ENCODE data around the gene DUSP3. TPM values are rescaled to one million over a fixed set of nuclear protein-coding genes. Genes with fewer than 3 reads are reported as not detected.

Gene DUSP3
- total and polyA plus RNA-seq, 7 donors: 90.1 to 253 (median 208) TPM

DNA sequence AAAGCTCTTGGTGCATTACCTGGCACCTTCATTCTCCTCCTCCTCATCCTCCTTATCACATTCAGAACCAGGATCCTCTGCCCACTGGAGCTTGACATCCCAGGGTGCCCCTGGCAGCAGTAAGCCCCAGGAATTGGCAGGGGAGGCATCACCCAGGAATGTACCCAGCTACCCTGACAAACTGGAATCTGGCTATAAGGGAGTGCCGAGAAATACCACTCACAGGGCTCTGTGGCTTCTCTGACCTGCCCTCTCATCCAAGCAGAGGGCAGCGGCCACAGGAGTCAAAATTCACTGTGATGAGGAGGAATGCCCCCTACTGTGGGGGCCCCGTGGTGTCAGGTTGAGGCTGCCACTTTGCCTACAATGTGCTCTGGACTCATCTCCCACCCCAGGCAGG lies 34.6 kb upstream of the DUSP3 start:
- H3K4me1 ChIP-seq: no peaks in the 10 kb centered on the region
- WGBS, 3 donors: 79 to 95% (median 94%) methylated on average over 3 of the region's 3 CpGs
- no peaks in the 10 kb centered on the region for H3K27me3 ChIP-seq (ENCODE audit: insufficient read depth in 3 of 3, low read length in 2 of 3)
- TF ChIP-seq, protein P1, sequence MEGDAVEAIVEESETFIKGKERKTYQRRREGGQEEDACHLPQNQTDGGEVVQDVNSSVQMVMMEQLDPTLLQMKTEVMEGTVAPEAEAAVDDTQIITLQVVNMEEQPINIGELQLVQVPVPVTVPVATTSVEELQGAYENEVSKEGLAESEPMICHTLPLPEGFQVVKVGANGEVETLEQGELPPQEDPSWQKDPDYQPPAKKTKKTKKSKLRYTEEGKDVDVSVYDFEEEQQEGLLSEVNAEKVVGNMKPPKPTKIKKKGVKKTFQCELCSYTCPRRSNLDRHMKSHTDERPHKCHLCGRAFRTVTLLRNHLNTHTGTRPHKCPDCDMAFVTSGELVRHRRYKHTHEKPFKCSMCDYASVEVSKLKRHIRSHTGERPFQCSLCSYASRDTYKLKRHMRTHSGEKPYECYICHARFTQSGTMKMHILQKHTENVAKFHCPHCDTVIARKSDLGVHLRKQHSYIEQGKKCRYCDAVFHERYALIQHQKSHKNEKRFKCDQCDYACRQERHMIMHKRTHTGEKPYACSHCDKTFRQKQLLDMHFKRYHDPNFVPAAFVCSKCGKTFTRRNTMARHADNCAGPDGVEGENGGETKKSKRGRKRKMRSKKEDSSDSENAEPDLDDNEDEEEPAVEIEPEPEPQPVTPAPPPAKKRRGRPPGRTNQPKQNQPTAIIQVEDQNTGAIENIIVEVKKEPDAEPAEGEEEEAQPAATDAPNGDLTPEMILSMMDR (IDR thresholded peaks at IDR 0.05): no peak
- H3K27ac ChIP-seq: no peak overlapping the region
- H3K9me3 ChIP-seq: no peaks in the 10 kb centered on the region
- no peak for ATAC-seq
- DNase-seq: no peak
- no peak overlapping the region for H3K4me3 ChIP-seq
- intact Hi-C loops (cut with DNase I): no loop called here
- peaks cover 0 to 22% of the 10 kb centered on the region in 2 donors for H3K36me3 ChIP-seq (ENCODE audit: insufficient read depth in 1 of 2, low read depth in 1 of 2)

DNA sequence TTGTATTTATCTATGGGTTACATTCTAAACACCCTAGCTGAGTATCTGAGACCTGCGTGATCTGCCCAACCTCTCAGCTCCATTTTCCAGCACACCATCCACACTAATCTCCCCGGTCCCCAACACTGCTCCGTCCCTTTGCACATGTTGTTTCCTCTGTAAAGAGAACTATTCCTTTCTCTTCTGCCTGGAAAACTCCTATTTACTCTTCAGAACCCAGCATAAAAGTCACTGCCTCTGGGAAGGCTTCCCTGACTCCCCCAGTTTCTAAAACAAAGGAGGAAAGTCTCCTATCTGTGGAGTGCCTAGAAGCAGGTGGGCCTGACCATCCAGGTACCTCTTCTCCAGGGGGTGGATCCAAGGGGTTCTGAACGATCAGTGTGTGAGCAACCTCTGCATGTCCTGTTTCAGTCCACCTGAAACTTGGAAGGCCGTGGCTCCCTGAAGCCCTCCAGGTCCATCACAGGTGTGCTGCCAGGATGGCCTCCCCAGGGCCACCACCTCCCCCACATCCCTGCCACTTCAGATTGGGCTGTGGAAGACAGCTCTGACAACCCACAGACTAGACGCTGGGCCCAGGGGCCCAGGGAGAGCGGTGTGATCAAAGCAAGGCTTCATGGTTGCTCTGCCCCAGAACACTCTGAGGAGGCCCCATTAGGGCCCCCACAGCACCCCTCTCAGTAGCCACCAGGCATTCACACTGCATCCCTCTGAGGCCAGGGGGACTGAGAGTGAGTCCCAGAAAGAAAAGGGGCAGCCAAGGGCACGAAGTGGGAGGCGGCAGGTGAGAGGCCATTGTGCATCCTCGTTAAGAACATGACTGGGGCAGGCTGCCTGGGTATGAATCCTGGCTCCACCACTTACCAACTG lies 33.9 kb upstream of the DUSP3 start:
- TF ChIP-seq, protein P1 (IDR thresholded peaks at IDR 0.05): no peak
- Histone ChIP-seq H3K4me3 (no peak overlapping the region), H3K36me3 (ENCODE audit: insufficient read depth in 1 of 2, low read depth in 1 of 2) (peaks cover 0 to 29% of the 10 kb centered on the region in 2 donors), H3K4me1 (no peaks in the 10 kb centered on the region), H3K27ac (no peak overlapping the region), H3K27me3 (ENCODE audit: insufficient read depth in 3 of 3, low read length in 2 of 3) (no peaks in the 10 kb centered on the region), H3K9me3 (no peaks in the 10 kb centered on the region)
- no peak for DNase-seq
- intact Hi-C loops (cut with DNase I): no loop called here
- ATAC-seq: no peak
- WGBS, 3 donors: 95 to 96% (median 95%) methylated on average over 10 of the region's 10 CpGs

- ATAC-seq (no peak), DNase-seq (no peak)
- Histone ChIP-seq H3K27me3 (ENCODE audit: insufficient read depth in 3 of 3, low read length in 2 of 3) (no peaks in the 10 kb centered on the region), H3K4me3 (no peak overlapping the region), H3K36me3 (ENCODE audit: insufficient read depth in 1 of 2, low read depth in 1 of 2) (peaks cover 0 to 26% of the 10 kb centered on the region in 2 donors), H3K4me1 (no peaks in the 10 kb centered on the region), H3K9me3 (no peaks in the 10 kb centered on the region), H3K27ac (no peak overlapping the region)
- WGBS, 3 donors: 85 to 88% (median 85%) methylated on average over 5 of the region's 5 CpGs
- intact Hi-C loops (cut with DNase I): no loop called here
- TF ChIP-seq, protein P1 (IDR thresholded peaks at IDR 0.05): no peak
Measured at GRCh38 chr17:43810823-43811222, 32.0 kb upstream of the DUSP3 start.

DNA sequence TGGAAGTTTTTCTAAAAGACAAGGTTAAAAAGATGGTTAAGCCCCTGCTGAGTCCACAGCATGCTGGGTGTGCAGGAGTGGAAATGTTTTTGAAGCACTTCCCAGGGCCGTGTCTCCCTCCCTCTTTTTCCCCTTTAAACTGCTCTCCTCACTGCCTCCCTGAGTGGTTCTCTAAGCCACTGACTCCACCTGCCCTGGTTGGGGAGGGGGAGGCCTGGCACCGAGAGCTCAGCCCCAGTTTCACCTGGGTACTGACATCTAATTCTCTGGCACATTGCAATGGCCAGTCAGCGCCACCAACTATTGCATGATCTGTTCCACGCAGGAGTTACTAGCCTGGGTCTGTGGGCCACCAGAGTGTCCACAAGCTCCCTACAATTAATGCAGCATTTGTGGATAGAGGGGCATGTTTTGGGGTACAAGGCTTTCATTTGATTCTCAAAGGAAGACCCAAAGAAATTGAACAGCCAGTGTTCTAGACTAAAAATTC lies 31.5 kb upstream of the DUSP3 start:
- H3K27ac ChIP-seq: no peak overlapping the region
- H3K4me1 ChIP-seq: no peaks in the 10 kb centered on the region
- TF ChIP-seq, protein P1 (IDR thresholded peaks at IDR 0.05): no peak
- H3K36me3 ChIP-seq (ENCODE audit: insufficient read depth in 1 of 2, low read depth in 1 of 2): peaks cover 0 to 26% of the 10 kb centered on the region in 2 donors
- WGBS, 3 donors: 87 to 92% (median 87%) methylated on average over 4 of the region's 4 CpGs
- H3K9me3 ChIP-seq: no peaks in the 10 kb centered on the region
- DNase-seq (no peak), ATAC-seq (no peak)
- H3K27me3 ChIP-seq (ENCODE audit: insufficient read depth in 3 of 3, low read length in 2 of 3): no peaks in the 10 kb centered on the region
- no peak overlapping the region for H3K4me3 ChIP-seq
- intact Hi-C loops (cut with DNase I): no loop called here
